PC-3 (cell line): ENCODE results near the gene PPARG. TPM values are rescaled to one million over a fixed set of nuclear protein-coding genes. Genes with fewer than 3 reads are reported as not detected.

Experiments
- ATAC-seq: fragments of 200-7000 bp; cut with Tn5 transposase; 2 replicates; pipeline ENCODE4 v1.9.1; 2020; ENCODE audit warnings: mild to moderate bottlenecking, moderate library complexity
- BruUV-seq: library from RNA; stranded (reverse); fragments of 400-500 nt; replicated peaks from 2 replicates; lab custom pipeline; 2021; lab: Mats Ljungman, UMichigan
- CTCF ChIA-PET: fragments of 300-600 bp; sonication (Branson Sonifier 250); formaldehyde crosslinking; loops from one replicate; lab custom pipeline; 2022; ENCODE audit warnings: antibody characterized with exemption; lab: Charles Lee
- POLR2A ChIA-PET: fragments of 300-600 bp; sonication (Branson Sonifier 250); formaldehyde crosslinking; loops from one replicate; lab custom pipeline; 2022; ENCODE audit warnings: antibody characterized with exemption; ENCODE audit not compliant: unreplicated experiment; lab: Charles Lee
- DNase-seq: peaks from one replicate; pipeline ENCODE4 v3.0.0-alpha.2; 2015
- H2AFZ ChIP-seq: fragments of 300-600 bp; sonication (generic); 2 replicates; pipeline ENCODE4 v1.6.0; 2016; ENCODE audit warnings: antibody characterized with exemption, low read length
- H3F3A ChIP-seq: fragments of 300-600 bp; sonication (generic); one replicate; pipeline ENCODE4 v1.6.0; 2017; ENCODE audit warnings: antibody characterized with exemption, low read length, control low read depth, mild to moderate bottlenecking; ENCODE audit not compliant: unreplicated experiment
- H3K27ac ChIP-seq: fragments of 300-600 bp; sonication (generic); 2 replicates; pipeline ENCODE4 v1.5.1; 2016; ENCODE audit warnings: mild to moderate bottlenecking, low read length
- H3K27me3 ChIP-seq: fragments of 300-600 bp; sonication (generic); 2 replicates; pipeline ENCODE4 v1.6.1; 2016; ENCODE audit warnings: low read length, mixed read lengths
- H3K36me3 ChIP-seq: fragments of 300-600 bp; sonication (generic); 2 replicates; pipeline ENCODE4 v1.6.1; 2016; ENCODE audit warnings: low read depth, mixed run types, low read length, mixed read lengths
- H3K4me1 ChIP-seq: fragments of 300-600 bp; sonication (generic); 2 replicates; pipeline ENCODE4 v1.5.1; 2016; ENCODE audit warnings: low read length; ENCODE audit not compliant: insufficient read depth
- H3K4me2 ChIP-seq: fragments of 300-600 bp; sonication (generic); 2 replicates; pipeline ENCODE4 v1.6.0; 2016; ENCODE audit warnings: low read length
- H3K4me3 ChIP-seq: fragments of 300-600 bp; sonication (generic); 2 replicates; pipeline ENCODE4 v1.5.1; 2016; ENCODE audit warnings: mild to moderate bottlenecking, low read length, mixed read lengths
- H3K79me2 ChIP-seq: fragments of 300-600 bp; sonication (generic); 2 replicates; pipeline ENCODE4 v1.6.1; 2017; ENCODE audit warnings: low read length, mixed read lengths
- H3K9ac ChIP-seq: fragments of 300-600 bp; sonication (generic); 2 replicates; pipeline ENCODE4 v1.6.0; 2016; ENCODE audit warnings: mild to moderate bottlenecking, low read length
- H3K9me2 ChIP-seq: fragments of 300-600 bp; sonication (generic); replicated peaks from 2 replicates; pipeline ENCODE4 v1.6.1; 2016; ENCODE audit warnings: mixed run types, low read length, mixed read lengths
- H3K9me3 ChIP-seq: fragments of 300-600 bp; sonication (generic); 2 replicates; pipeline ENCODE4 v1.6.1; 2016; ENCODE audit warnings: low read length, mixed read lengths
- H4K20me1 ChIP-seq: fragments of 300-600 bp; sonication (generic); 2 replicates; pipeline ENCODE4 v1.6.1; 2016; ENCODE audit warnings: low read length, mixed read lengths
- CTCF ChIP-seq: fragments of 300-600 bp; sonication (generic); conservative IDR thresholded peaks from 2 replicates; pipeline ENCODE4 v1.5.1; 2017; ENCODE audit warnings: antibody characterized with exemption, low read depth, mild to moderate bottlenecking, low read length
- EZH2 ChIP-seq: fragments of 300-600 bp; sonication (generic); IDR thresholded peaks from one replicate; pipeline ENCODE4 v1.6.1; 2017; ENCODE audit warnings: antibody characterized with exemption, mild to moderate bottlenecking, low read length; ENCODE audit not compliant: unreplicated experiment
- EZH2phosphoT487 ChIP-seq: fragments of 300-600 bp; sonication (generic); IDR thresholded peaks from 2 replicates; pipeline ENCODE4 v1.6.1; 2018; ENCODE audit warnings: mild to moderate bottlenecking, antibody characterized with exemption, low read length, borderline replicate concordance
- intact Hi-C: fragments of 100-400 bp; cut with micrococcal nuclease; formaldehyde crosslinking; loops from 2 replicates; pipeline ENCODE4 v1.9.0; 2023
- total RNA-seq: library from RNA; depleted of rRNA; stranded (reverse); fragments of >200 nt; gene quantifications from 2 replicates; pipeline ENCODE4 v1.2.3, GENCODE V29; 2014

Gene PPARG
- total RNA-seq, 1 experiment from 2014 or later, result 250 TPM

- H2AFZ ChIP-seq, result no peak overlapping the region
- no peaks in the 10 kb centered on the region for H3K9me3 ChIP-seq
- peaks cover 20% of the 10 kb centered on the region for H3F3A ChIP-seq
- H3K36me3 ChIP-seq, result peaks cover 62% of the 10 kb centered on the region
- ChIA-PET POLR2A (interaction anchor here (0.6 kb wide), 1 partner anchor 50 kb away, joined by 6 read pairs; no protein-coding TSS in a partner anchor), CTCF (no interaction called here)
- no peak overlapping the region for H3K4me3 ChIP-seq
- no peaks in the 10 kb centered on the region for H3K9me2 ChIP-seq
- peaks cover 61% of the 10 kb centered on the region for H3K4me1 ChIP-seq
- no peaks in the 10 kb centered on the region for H3K27me3 ChIP-seq
- DNase-seq, result peak; percentile 42
- peak; percentile 18; the same call in 1 of the 2 replicates for ATAC-seq
- no peaks in the 10 kb centered on the region for H4K20me1 ChIP-seq
- no peak overlapping the region for H3K9ac ChIP-seq
- BruUV-seq, result no TSS peak
- peak overlapping the region; percentile 2; the same call in 1 of the 2 replicates for H3K27ac ChIP-seq
- TF ChIP-seq CTCF (no peak), EZH2phosphoT487 (no peak), EZH2 (no peak)
- peaks cover 63% of the 10 kb centered on the region for H3K79me2 ChIP-seq
- H3K4me2 ChIP-seq, result no peak overlapping the region
- intact Hi-C loops, result no loop called here
These were observed 54.2 kb downstream of the PPARG start for GRCh38 chr3:12343047-12343501.

GRCh38 chr3:12345141-12345561 lies 56.3 kb downstream of the PPARG start:
- CTCF ChIA-PET, result no interaction called here
- no peaks in the 10 kb centered on the region for H3K9me2 ChIP-seq
- peaks cover 57% of the 10 kb centered on the region for H3K4me1 ChIP-seq
- no TSS peak for BruUV-seq
- no peaks in the 10 kb centered on the region for H4K20me1 ChIP-seq
- peak overlapping the region; percentile 49 for H3K27ac ChIP-seq
- no peak overlapping the region for H3K9ac ChIP-seq
- peak; percentile 85 for DNase-seq
- no peaks in the 10 kb centered on the region for H3K9me3 ChIP-seq
- H3K4me2 ChIP-seq, result 0 out of 2 replicates have a peak overlapping the region, but pooled peaks have one; percentile 2
- TF ChIP-seq EZH2 (no peak), EZH2phosphoT487 (no peak), CTCF (no peak)
- H2AFZ ChIP-seq, result no peak overlapping the region
- POLR2A ChIA-PET, result interaction anchor here (0.6 kb wide), 1 partner anchor 39 kb away, joined by 5 read pairs; no protein-coding TSS in a partner anchor
- H3K36me3 ChIP-seq, result peaks cover 55% of the 10 kb centered on the region
- H3K79me2 ChIP-seq, result peaks cover 56% of the 10 kb centered on the region
- no peak overlapping the region for H3K4me3 ChIP-seq
- H3F3A ChIP-seq, result peaks cover 17% of the 10 kb centered on the region
- no peaks in the 10 kb centered on the region for H3K27me3 ChIP-seq
- intact Hi-C loops, result no loop called here
- peak; percentile 27 for ATAC-seq
